Muscle of leg (tissue), 16 donors: ENCODE data around the gene PRM1. TPM values are rescaled to one million over a fixed set of nuclear protein-coding genes. Genes with fewer than 3 reads are reported as not detected.
A peak's percentile ranks its signal among the peaks of the same experiment; 100 is the strongest.

ENCODE experiments used
- DNase-seq: peaks from one replicate; pipeline ENCODE4 v3.0.0; 2013
- H3K27ac ChIP-seq: one replicate; pipeline ENCODE4 v1.5.1; 2013; ENCODE audit warnings: mild to moderate bottlenecking, low read length, control low read depth
- H3K27me3 ChIP-seq: one replicate; pipeline ENCODE4 v1.6.1; 2013; ENCODE audit warnings: low read length; ENCODE audit not compliant: control insufficient read depth, insufficient read depth
- H3K36me3 ChIP-seq: one replicate; pipeline ENCODE4 v1.6.1; 2013; ENCODE audit warnings: low read length; ENCODE audit not compliant: control insufficient read depth, insufficient read depth
- H3K4me1 ChIP-seq: one replicate; pipeline ENCODE4 v1.6.1; 2013; ENCODE audit warnings: low read length; ENCODE audit not compliant: control insufficient read depth, insufficient read depth
- H3K4me3 ChIP-seq: one replicate; pipeline ENCODE4 v1.5.1; 2013; ENCODE audit warnings: low read length, control low read depth
- H3K9me3 ChIP-seq: replicated peaks from 2 replicates; pipeline ENCODE4 v1.6.1; 2013; ENCODE audit warnings: low read depth, low read length; ENCODE audit not compliant: control insufficient read depth
- WGBS: methylation state at CpG from one replicate; pipeline ENCODE4 v1.1.5; 2013; ENCODE audit warnings: missing lambda C conversion rate; ENCODE audit not compliant: insufficient coverage; 5-methylcytosine and 5-hydroxymethylcytosine counted together
- long read RNA-seq, 11 donors: transcript quantifications; one replicate each; lab custom pipeline, GENCODE V29; 2026
- polyA plus RNA-seq, 8 donors: library from polyadenylated mRNA; unstranded; fragments of 120-200 nt; gene quantifications; one replicate each; pipeline versions ENCODE4 v1.2.1 to v1.2.3, GENCODE V29; 2013; ENCODE audit warnings: inconsistent platforms in 1 of 8, low replicate concordance in 1 of 8; ENCODE audit not compliant: insufficient read length in 8 of 8, insufficient read depth in 1 of 8
- total RNA-seq: library from RNA; stranded (reverse); fragments of 120-200 nt; gene quantifications from one replicate; pipeline ENCODE4 v1.2.4, GENCODE V29; 2013

Gene PRM1
- total RNA-seq (not detected), polyA plus RNA-seq (not detected)
- long read RNA-seq, donor 1 = 0 reads
- long read RNA-seq, donor 2 = 0 reads
- long read RNA-seq, donor 3 = 0 reads
- long read RNA-seq, donor 4 = 0 reads
- long read RNA-seq, donor 5 = 0 reads
- long read RNA-seq, donor 6 = 0 reads
- long read RNA-seq, donor 7 = 0 reads
- long read RNA-seq, donor 8 = 0 reads
- long read RNA-seq, donor 9 = 0 reads
- long read RNA-seq, donor 10 = 0 reads
- long read RNA-seq, donor 11 = 0 reads

GRCh38 chr16:11280616-11281522, at the start of gene PRM1:
PRM1 (minus strand) TSS chr16:11281330; CDS start chr16:11281238, 92 bp downstream.
- no peaks in the 10 kb centered on the region for H3K36me3 ChIP-seq
- H3K4me3 ChIP-seq = no peak within 1 kb of the TSS
- WGBS = 70% methylated on average over 9 of the region's 25 CpGs
- no peaks in the 10 kb centered on the region for H3K4me1 ChIP-seq
- H3K27me3 ChIP-seq = no peaks in the 10 kb centered on the region
- H3K9me3 ChIP-seq = no peaks in the 10 kb centered on the region
- H3K27ac ChIP-seq = no peak within 1 kb of the TSS
- DNase-seq = no peak

GRCh38 chr16:11330526-11331237, 49.6 kb upstream of the PRM1 start:
- H3K9me3 ChIP-seq = no peaks in the 10 kb centered on the region
- H3K27me3 ChIP-seq = no peaks in the 10 kb centered on the region
- no peaks in the 10 kb centered on the region for H3K36me3 ChIP-seq
- H3K27ac ChIP-seq = no peak overlapping the region
- DNase-seq = no peak
- H3K4me1 ChIP-seq = peaks cover 14% of the 10 kb centered on the region
- 78% methylated on average over 1 of the region's 5 CpGs for WGBS
- H3K4me3 ChIP-seq = no peak overlapping the region

GRCh38 chr16:11329891-11330290, 48.8 kb upstream of the PRM1 start:
- no CpG with 5 or more reads among the region's 3 CpGs for WGBS
- Histone ChIP-seq H3K4me3 (no peak overlapping the region), H3K27ac (no peak overlapping the region), H3K36me3 (no peaks in the 10 kb centered on the region), H3K9me3 (no peaks in the 10 kb centered on the region), H3K27me3 (no peaks in the 10 kb centered on the region), H3K4me1 (peaks cover 16% of the 10 kb centered on the region)
- DNase-seq = no peak

- Histone ChIP-seq H3K9me3 (no peaks in the 10 kb centered on the region), H3K4me1 (peaks cover 16% of the 10 kb centered on the region), H3K27me3 (no peaks in the 10 kb centered on the region), H3K4me3 (no peak overlapping the region), H3K27ac (no peak overlapping the region), H3K36me3 (no peaks in the 10 kb centered on the region)
- no peak for DNase-seq
- no CpG with 5 or more reads among the region's 6 CpGs for WGBS
Measured at GRCh38 chr16:11329071-11329491, 48.0 kb upstream of the PRM1 start.

- no peaks in the 10 kb centered on the region for H3K36me3 ChIP-seq
- H3K9me3 ChIP-seq = no peaks in the 10 kb centered on the region
- peak; percentile 92 for DNase-seq
- peak overlapping the region; percentile 35 for H3K27ac ChIP-seq
- no peaks in the 10 kb centered on the region for H3K27me3 ChIP-seq
- no peak overlapping the region for H3K4me3 ChIP-seq
- 11% methylated on average over 6 of the region's 12 CpGs for WGBS
- peaks cover 16% of the 10 kb centered on the region for H3K4me1 ChIP-seq
Measured at GRCh38 chr16:11328172-11329070, 47.3 kb upstream of the PRM1 start.

GRCh38 chr16:11327277-11328171, 46.4 kb upstream of the PRM1 start:
- DNase-seq = no peak
- Histone ChIP-seq H3K4me3 (no peak overlapping the region), H3K27ac (no peak overlapping the region), H3K4me1 (peaks cover 16% of the 10 kb centered on the region), H3K9me3 (no peaks in the 10 kb centered on the region), H3K36me3 (no peaks in the 10 kb centered on the region), H3K27me3 (no peaks in the 10 kb centered on the region)
- 82% methylated on average over 15 of the region's 23 CpGs for WGBS

- no peak overlapping the region for H3K27ac ChIP-seq
- H3K27me3 ChIP-seq = no peaks in the 10 kb centered on the region
- H3K36me3 ChIP-seq = no peaks in the 10 kb centered on the region
- peaks cover 16% of the 10 kb centered on the region for H3K4me1 ChIP-seq
- no peak for DNase-seq
- H3K4me3 ChIP-seq = no peak overlapping the region
- WGBS = 82% methylated on average over 6 of the region's 9 CpGs
- no peaks in the 10 kb centered on the region for H3K9me3 ChIP-seq
Measured at GRCh38 chr16:11326737-11327276, 45.7 kb upstream of the PRM1 start.

GRCh38 chr16:11326084-11326736, 45.1 kb upstream of the PRM1 start:
- 74% methylated on average over 5 of the region's 9 CpGs for WGBS
- no peak overlapping the region for H3K4me3 ChIP-seq
- H3K36me3 ChIP-seq = no peaks in the 10 kb centered on the region
- H3K27ac ChIP-seq = no peak overlapping the region
- H3K4me1 ChIP-seq = peaks cover 16% of the 10 kb centered on the region
- no peaks in the 10 kb centered on the region for H3K9me3 ChIP-seq
- H3K27me3 ChIP-seq = no peaks in the 10 kb centered on the region
- DNase-seq = no peak
